HG03064 (cell line): ENCODE measurements around the gene TRABD2B.

ENCODE experiments used
- ATAC-seq: cut with Tn5 transposase; IDR thresholded peaks from one replicate; pipeline ENCODE4 v1.9.1; 2021; ENCODE audit warnings: low read depth; ENCODE audit not compliant: unreplicated experiment

TRABD2B gene

GRCh38 chr1:48023488-48023887, 26.3 kb upstream of the TRABD2B start:
- ATAC-seq: no peak

DNA sequence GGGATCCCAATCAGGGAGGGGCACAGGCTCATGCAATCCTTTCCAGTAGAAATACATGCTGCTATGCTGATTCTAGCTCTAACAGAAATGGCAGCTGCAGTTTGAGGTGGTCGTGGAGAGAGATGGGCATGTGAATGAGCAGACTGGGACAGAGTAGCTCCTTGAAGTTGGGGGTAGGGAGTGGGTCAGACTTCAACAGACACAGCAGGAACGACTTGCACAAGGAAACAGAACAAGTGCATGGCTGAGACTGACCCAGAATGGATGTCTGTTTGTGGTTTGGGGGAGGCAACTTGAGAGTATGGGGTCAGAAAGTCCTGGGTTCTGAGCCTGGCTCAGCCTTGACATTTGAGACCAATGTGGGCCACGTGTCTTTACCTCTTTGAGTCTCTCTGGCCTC, 25.1 kb upstream of the TRABD2B start:
- no peak for ATAC-seq

DNA sequence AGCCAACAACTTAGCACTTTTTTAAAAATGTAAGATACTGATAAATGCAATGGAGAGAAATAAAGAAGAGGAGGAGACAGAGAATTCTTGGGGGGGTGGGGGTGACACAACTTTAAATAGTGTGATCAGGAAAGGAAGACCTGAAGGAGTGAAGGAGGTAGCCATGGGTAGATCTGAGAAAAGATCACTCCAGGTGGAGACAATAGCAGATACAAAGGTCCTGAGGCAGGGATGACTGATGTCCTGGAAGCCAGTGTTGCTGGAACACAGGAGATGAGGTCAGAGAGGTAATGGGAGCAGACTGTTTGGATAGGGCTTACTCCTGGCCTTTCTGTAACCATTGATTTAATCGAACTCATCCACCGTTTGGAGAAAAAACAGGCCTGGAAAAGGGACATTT, 24.6 kb upstream of the TRABD2B start:
- no peak for ATAC-seq

DNA sequence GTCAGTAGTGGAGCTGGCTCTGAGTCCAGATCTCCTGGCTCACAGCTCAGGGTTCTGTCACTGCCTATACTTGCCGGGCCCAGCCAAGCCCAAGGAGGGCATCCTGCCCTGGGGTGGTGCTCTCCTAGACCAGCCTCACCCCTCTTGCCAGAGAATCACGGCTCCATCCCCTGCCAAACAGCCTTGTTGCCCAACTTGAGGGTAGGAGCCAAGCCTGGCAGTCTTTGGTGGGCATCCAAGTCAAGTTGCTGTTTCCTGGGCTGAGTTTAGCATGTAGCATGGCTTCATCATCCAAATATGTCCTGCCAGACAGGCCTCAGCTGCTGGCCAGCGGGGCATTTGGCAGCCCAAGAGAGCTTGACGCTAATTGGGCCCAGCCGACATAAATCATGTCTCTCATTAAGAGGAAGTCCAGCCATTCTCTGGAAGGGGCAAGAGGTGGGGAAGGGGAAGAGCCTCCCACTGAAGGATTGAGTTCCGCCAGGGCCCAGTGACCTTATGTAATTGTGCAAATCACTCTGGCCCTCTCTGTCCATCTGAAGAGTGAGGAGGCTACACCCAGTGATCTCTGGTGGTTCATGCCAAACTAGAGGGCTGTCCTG, 22.6 kb upstream of the TRABD2B start:
- no peak for ATAC-seq

GRCh38 chr1:48018799-48019198, 21.6 kb upstream of the TRABD2B start:
- ATAC-seq: no peak

GRCh38 chr1:48017716-48018115, 20.5 kb upstream of the TRABD2B start:
- no peak for ATAC-seq

GRCh38 chr1:48016515-48016914, 19.3 kb upstream of the TRABD2B start:
- no peak for ATAC-seq

DNA sequence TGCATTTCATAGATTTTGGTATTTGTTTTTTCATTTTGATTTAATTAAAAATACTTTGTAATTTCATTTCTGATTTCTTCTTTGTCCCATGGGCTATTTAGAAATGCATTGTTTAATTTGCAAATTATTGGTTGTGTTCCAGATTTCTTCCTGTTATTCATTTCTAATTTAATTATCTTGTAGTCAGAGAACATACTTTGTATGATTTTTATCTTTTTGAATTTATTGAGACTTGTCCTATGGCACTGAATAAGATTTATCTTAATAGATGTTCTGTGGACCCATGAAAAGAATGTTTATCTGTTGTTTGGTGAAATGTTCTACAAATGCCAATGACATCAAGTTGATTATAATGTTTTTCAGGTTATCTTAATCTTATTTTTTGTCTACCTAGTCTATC, 16.1 kb upstream of the TRABD2B start:
- ATAC-seq: no peak

DNA sequence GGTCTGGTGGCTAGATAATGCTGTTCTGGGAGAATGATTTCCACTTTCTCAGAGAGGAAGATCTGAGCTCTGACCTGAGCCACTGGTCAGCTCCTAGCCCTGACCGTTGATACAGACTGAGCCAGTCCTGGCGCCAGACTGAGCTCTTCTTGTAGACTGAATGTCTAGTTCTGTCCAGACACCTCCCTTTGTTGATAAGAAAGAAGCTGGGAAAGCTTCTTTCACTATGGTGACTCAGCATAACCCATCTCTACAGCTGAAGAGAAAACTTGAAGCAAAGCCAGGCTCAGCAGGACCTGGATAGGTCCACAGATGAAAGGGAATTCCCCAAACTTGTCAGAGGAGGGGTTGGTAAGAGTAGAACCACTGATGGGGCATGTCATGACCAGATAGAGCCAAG, 9.9 kb upstream of the TRABD2B start:
- no peak for ATAC-seq

DNA sequence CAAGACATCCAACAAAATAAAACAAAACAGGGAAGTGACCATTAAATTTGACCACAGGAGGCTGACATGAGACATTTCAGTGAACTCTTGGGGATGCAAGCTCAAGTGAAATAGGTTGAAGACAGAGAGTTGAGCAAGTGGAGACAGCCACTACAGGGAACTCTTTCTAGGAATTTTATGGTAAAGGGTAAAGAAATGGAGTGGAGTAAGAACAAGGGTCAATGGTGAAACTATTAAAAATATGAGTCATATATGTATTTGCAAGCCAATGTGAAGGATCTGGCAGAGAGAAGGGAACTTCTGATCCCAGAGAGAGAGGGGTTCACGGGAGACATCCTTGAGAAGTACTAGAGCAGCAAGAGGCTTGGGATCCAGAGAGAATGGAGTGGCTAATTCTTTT, 9.1 kb upstream of the TRABD2B start:
- ATAC-seq: no peak

GRCh38 chr1:48005253-48006117, 8.3 kb upstream of the TRABD2B start:
- no peak for ATAC-seq

DNA sequence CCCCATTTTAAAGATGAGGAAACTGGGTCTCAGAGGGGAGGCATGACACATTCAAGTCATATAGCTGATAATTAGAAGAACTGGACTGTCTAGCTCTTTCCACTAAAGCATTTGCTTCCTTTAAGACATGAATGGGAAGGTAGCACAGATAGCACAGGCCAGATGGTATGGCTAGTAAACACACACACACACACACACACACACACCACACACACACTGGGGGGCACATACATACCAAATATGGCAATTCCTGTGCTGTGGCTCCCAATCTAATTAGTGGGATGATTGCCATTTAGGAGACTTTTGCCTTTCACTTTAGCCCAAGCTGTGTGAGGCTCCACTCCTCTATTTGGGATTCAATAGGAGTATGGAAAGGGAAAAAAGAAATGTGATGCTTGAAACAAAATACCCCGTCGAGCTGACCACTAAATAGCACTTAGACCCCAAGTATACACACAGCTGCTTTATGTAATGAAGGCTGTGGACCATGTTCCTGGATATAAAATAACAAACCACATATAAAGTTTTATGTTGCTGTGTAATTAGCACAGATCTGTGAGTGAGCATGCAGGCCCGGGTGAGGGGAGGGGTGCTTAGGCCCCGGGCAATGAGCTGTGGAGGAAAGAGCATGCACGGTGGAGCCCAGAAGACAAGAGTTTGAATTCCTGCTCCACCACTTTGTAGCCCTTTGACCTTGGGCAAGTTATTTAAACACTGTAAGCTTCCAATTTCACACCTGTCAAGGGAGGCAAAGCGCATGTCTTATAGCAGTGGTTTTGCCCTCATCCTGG, 6.8 kb upstream of the TRABD2B start:
- no peak for ATAC-seq

GRCh38 chr1:48002142-48002541, 5.0 kb upstream of the TRABD2B start:
- ATAC-seq: no peak

- no peak for ATAC-seq
Measured at GRCh38 chr1:48001696-48002095, 4.5 kb upstream of the TRABD2B start.

- ATAC-seq: no peak
Measured at GRCh38 chr1:48000883-48001282, 3.7 kb upstream of the TRABD2B start.

DNA sequence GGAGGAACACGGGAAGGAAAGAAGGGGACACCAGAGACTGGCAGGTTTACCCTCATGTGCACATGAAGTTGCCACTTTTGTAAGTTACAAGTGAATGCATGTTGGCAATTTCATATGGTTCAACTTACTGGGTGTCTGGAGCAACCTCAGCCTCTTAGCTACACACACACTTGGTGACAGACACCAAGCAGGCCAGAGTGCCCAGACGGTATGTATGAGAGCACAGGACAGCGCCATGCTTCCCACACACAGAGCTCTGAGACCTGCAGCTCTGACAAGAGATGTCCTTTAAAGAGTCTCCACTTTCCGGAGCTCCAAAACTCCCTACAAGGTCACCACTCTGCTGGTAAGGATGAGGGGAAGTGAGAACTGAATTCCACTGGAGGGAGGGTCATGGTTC, 1.9 kb upstream of the TRABD2B start:
- no peak for ATAC-seq

DNA sequence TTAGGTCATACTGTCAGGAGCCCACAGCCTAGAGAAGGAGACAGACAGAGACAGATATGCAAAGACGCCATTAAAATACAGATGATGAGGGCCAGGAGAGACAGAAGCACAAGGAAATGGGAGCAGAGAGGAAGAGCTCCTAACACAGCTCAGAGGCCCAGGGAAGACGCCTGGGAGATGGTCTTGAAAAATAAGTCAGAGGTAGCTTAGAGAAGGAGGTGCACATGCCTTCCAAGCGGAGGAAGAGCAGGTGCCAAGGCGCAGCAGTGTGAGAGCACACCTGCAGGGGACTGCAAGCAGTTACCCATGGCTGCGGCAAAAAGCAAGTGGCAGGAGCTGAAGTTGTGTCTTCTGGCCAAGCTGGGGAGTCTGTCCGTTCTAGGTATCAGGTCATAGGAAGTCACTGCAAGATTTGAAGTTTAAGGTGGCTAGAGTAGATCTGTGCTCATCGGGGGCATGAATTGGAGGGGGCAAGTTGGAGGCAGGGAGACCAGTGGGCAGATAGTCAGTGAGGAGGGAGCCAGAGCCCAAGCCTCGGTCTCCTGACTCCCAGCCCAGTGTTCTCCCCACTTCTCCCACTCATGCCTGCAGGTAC, 1.3 kb upstream of the TRABD2B start:
- no peak for ATAC-seq

- ATAC-seq: no peak
Measured at GRCh38 chr1:47996406-47997226, 569 bp downstream of the TRABD2B start.

GRCh38 chr1:47996060-47996405, 1.2 kb downstream of the TRABD2B start:
- ATAC-seq: no peak

- no peak for ATAC-seq
Measured at GRCh38 chr1:47995306-47996050, 1.7 kb downstream of the TRABD2B start.
